Measurements from ENCODE around the gene KIF3A.

KIF3A gene

GRCh38 chr5:132754111-132754510, 16.8 kb upstream of the KIF3A start:
- H3K4me3 ChIP-seq = no peak overlapping the region
- TF ChIP-seq EZH2 (IDR thresholded peaks at IDR 0.05) (no peak), POLR2AphosphoS5 (IDR thresholded peaks at IDR 0.05; ENCODE audit: borderline replicate concordance, low read depth, low read length) (no peak), FOXP2 (optimal IDR thresholded peaks at IDR 0.05; ENCODE audit: control extremely low read depth, extremely low read length, insufficient read depth) (no peak)
- no peak for DNase-seq (ENCODE audit: low read depth, low spot score)
- no peaks in the 10 kb centered on the region for H3K9me3 ChIP-seq (ENCODE audit: low read depth, low read length)
- H3K36me3 ChIP-seq (ENCODE audit: insufficient read depth, low read length) = no peaks in the 10 kb centered on the region; the same call in 1 of the 2 replicates
- H3K27ac ChIP-seq = no peak overlapping the region
- H3K9ac ChIP-seq (ENCODE audit: insufficient read length) = no peak overlapping the region

- no peaks in the 10 kb centered on the region for H3K9me3 ChIP-seq (ENCODE audit: low read depth, low read length)
- no peak overlapping the region for H3K27ac ChIP-seq
- no peak overlapping the region for H3K4me3 ChIP-seq
- TF ChIP-seq POLR2AphosphoS5 (IDR thresholded peaks at IDR 0.05; ENCODE audit: borderline replicate concordance, low read depth, low read length) = no peak
- no peak for TF ChIP-seq FOXP2 (optimal IDR thresholded peaks at IDR 0.05; ENCODE audit: control extremely low read depth, extremely low read length, insufficient read depth)
- no peaks in the 10 kb centered on the region; the same call in 1 of the 2 replicates for H3K36me3 ChIP-seq (ENCODE audit: insufficient read depth, low read length)
- H3K9ac ChIP-seq (ENCODE audit: insufficient read length) = no peak overlapping the region
- DNase-seq (ENCODE audit: low read depth, low spot score) = no peak
These were observed 16.0 kb upstream of the KIF3A start for GRCh38 chr5:132753135-132753987.

- H3K9me3 ChIP-seq (ENCODE audit: low read depth, low read length) = no peaks in the 10 kb centered on the region
- TF ChIP-seq FOXP2 (optimal IDR thresholded peaks at IDR 0.05; ENCODE audit: control extremely low read depth, extremely low read length, insufficient read depth) = no peak
- TF ChIP-seq EZH2 (IDR thresholded peaks at IDR 0.05) = no peak
- no peak for TF ChIP-seq POLR2AphosphoS5 (IDR thresholded peaks at IDR 0.05; ENCODE audit: borderline replicate concordance, low read depth, low read length)
- H3K9ac ChIP-seq (ENCODE audit: insufficient read length) = no peak overlapping the region
- no peaks in the 10 kb centered on the region for H3K36me3 ChIP-seq (ENCODE audit: insufficient read depth, low read length)
- no peak for DNase-seq (ENCODE audit: low read depth, low spot score)
- no peak overlapping the region for H3K4me3 ChIP-seq
- no peak overlapping the region for H3K27ac ChIP-seq
These were observed 15.3 kb upstream of the KIF3A start for GRCh38 chr5:132752581-132753125.

- no peaks in the 10 kb centered on the region for H3K36me3 ChIP-seq (ENCODE audit: insufficient read depth, low read length)
- no peaks in the 10 kb centered on the region for H3K9me3 ChIP-seq (ENCODE audit: low read depth, low read length)
- no peak for DNase-seq (ENCODE audit: low read depth, low spot score)
- no peak overlapping the region for H3K4me3 ChIP-seq
- no peak overlapping the region for H3K27ac ChIP-seq
- TF ChIP-seq EZH2 (IDR thresholded peaks at IDR 0.05) (no peak), POLR2AphosphoS5 (IDR thresholded peaks at IDR 0.05; ENCODE audit: borderline replicate concordance, low read depth, low read length) (no peak), FOXP2 (optimal IDR thresholded peaks at IDR 0.05; ENCODE audit: control extremely low read depth, extremely low read length, insufficient read depth) (no peak)
- no peak overlapping the region for H3K9ac ChIP-seq (ENCODE audit: insufficient read length)
These were observed 14.7 kb upstream of the KIF3A start for GRCh38 chr5:132751971-132752580.

GRCh38 chr5:132751444-132751843, 14.1 kb upstream of the KIF3A start:
- Histone ChIP-seq H3K9me3 (ENCODE audit: low read depth, low read length) (no peaks in the 10 kb centered on the region), H3K4me3 (no peak overlapping the region), H3K9ac (ENCODE audit: insufficient read length) (no peak overlapping the region), H3K27ac (no peak overlapping the region), H3K36me3 (ENCODE audit: insufficient read depth, low read length) (no peaks in the 10 kb centered on the region)
- TF ChIP-seq POLR2AphosphoS5 (IDR thresholded peaks at IDR 0.05; ENCODE audit: borderline replicate concordance, low read depth, low read length) (no peak), FOXP2 (optimal IDR thresholded peaks at IDR 0.05; ENCODE audit: control extremely low read depth, extremely low read length, insufficient read depth) (no peak), EZH2 (IDR thresholded peaks at IDR 0.05) (no peak)
- DNase-seq (ENCODE audit: low read depth, low spot score) = peak; percentile 22

GRCh38 chr5:132750471-132751230, 13.3 kb upstream of the KIF3A start:
- no peak for DNase-seq (ENCODE audit: low read depth, low spot score)
- TF ChIP-seq POLR2AphosphoS5 (IDR thresholded peaks at IDR 0.05; ENCODE audit: borderline replicate concordance, low read depth, low read length) (no peak), FOXP2 (optimal IDR thresholded peaks at IDR 0.05; ENCODE audit: control extremely low read depth, extremely low read length, insufficient read depth) (no peak), EZH2 (IDR thresholded peaks at IDR 0.05) (no peak)
- no peaks in the 10 kb centered on the region for H3K9me3 ChIP-seq (ENCODE audit: low read depth, low read length)
- H3K36me3 ChIP-seq (ENCODE audit: insufficient read depth, low read length) = no peaks in the 10 kb centered on the region
- H3K4me3 ChIP-seq = no peak overlapping the region
- no peak overlapping the region for H3K27ac ChIP-seq
- H3K9ac ChIP-seq (ENCODE audit: insufficient read length) = no peak overlapping the region

- Histone ChIP-seq H3K36me3 (ENCODE audit: insufficient read depth, low read length) (no peaks in the 10 kb centered on the region), H3K4me3 (no peak overlapping the region), H3K9ac (ENCODE audit: insufficient read length) (no peak overlapping the region), H3K27ac (no peak overlapping the region), H3K9me3 (ENCODE audit: low read depth, low read length) (no peaks in the 10 kb centered on the region)
- DNase-seq (ENCODE audit: low read depth, low spot score) = no peak
- TF ChIP-seq POLR2AphosphoS5 (IDR thresholded peaks at IDR 0.05; ENCODE audit: borderline replicate concordance, low read depth, low read length) = no peak
- no peak for TF ChIP-seq EZH2 (IDR thresholded peaks at IDR 0.05)
- TF ChIP-seq FOXP2 (optimal IDR thresholded peaks at IDR 0.05; ENCODE audit: control extremely low read depth, extremely low read length, insufficient read depth) = no peak
These were observed 12.2 kb upstream of the KIF3A start for GRCh38 chr5:132749506-132749905.

GRCh38 chr5:132748522-132749000, 11.2 kb upstream of the KIF3A start:
- no peak overlapping the region for H3K4me3 ChIP-seq
- H3K27ac ChIP-seq = no peak overlapping the region
- no peaks in the 10 kb centered on the region for H3K36me3 ChIP-seq (ENCODE audit: insufficient read depth, low read length)
- no peaks in the 10 kb centered on the region for H3K9me3 ChIP-seq (ENCODE audit: low read depth, low read length)
- H3K9ac ChIP-seq (ENCODE audit: insufficient read length) = no peak overlapping the region
- no peak for TF ChIP-seq EZH2 (IDR thresholded peaks at IDR 0.05)
- TF ChIP-seq POLR2AphosphoS5 (IDR thresholded peaks at IDR 0.05; ENCODE audit: borderline replicate concordance, low read depth, low read length) = no peak
- TF ChIP-seq FOXP2 (optimal IDR thresholded peaks at IDR 0.05; ENCODE audit: control extremely low read depth, extremely low read length, insufficient read depth) = no peak
- no peak for DNase-seq (ENCODE audit: low read depth, low spot score)
